GM21717 (cell line): ENCODE measurements around the gene PTK6.

Experiments
- ATAC-seq: cut with Tn5 transposase; IDR thresholded peaks from one replicate; pipeline ENCODE4 v1.9.1; 2021; ENCODE audit warnings: mild to moderate bottlenecking, moderate library complexity; ENCODE audit not compliant: unreplicated experiment

PTK6 gene

GRCh38 chr20:63545814-63546213 lies 8.6 kb upstream of the PTK6 start:
- ATAC-seq = no peak

GRCh38 chr20:63544958-63545516 lies 7.9 kb upstream of the PTK6 start:
- no peak for ATAC-seq

GRCh38 chr20:63544241-63544957 lies 7.2 kb upstream of the PTK6 start:
- ATAC-seq = no peak

GRCh38 chr20:63543733-63544132 lies 6.6 kb upstream of the PTK6 start:
- no peak for ATAC-seq

GRCh38 chr20:63543131-63543530 lies 6.0 kb upstream of the PTK6 start:
- ATAC-seq = no peak

GRCh38 chr20:63542696-63543095 lies 5.5 kb upstream of the PTK6 start:
- no peak for ATAC-seq

GRCh38 chr20:63542031-63542559 lies 4.9 kb upstream of the PTK6 start:
- no peak for ATAC-seq

- ATAC-seq = no peak
Measured at GRCh38 chr20:63541371-63541770, 4.2 kb upstream of the PTK6 start.

- ATAC-seq = no peak
Measured at GRCh38 chr20:63540417-63541186, 3.4 kb upstream of the PTK6 start.

GRCh38 chr20:63539441-63540370 lies 2.5 kb upstream of the PTK6 start:
- ATAC-seq = no peak

GRCh38 chr20:63539092-63539430 lies 1.9 kb upstream of the PTK6 start:
- ATAC-seq = no peak

GRCh38 chr20:63538204-63539091 lies 1.3 kb upstream of the PTK6 start:
- ATAC-seq = no peak

- ATAC-seq = peak; percentile 65
Measured at GRCh38 chr20:63537525-63538203, 488 bp upstream of the PTK6 start.

GRCh38 chr20:63536241-63536977 lies 767 bp downstream of the PTK6 start:
- no peak for ATAC-seq

- no peak for ATAC-seq
Measured at GRCh38 chr20:63534831-63535651, 2.1 kb downstream of the PTK6 start.

- ATAC-seq = no peak
Measured at GRCh38 chr20:63534427-63534830, 2.7 kb downstream of the PTK6 start.

GRCh38 chr20:63533871-63534393 lies 3.2 kb downstream of the PTK6 start:
- no peak for ATAC-seq

- no peak for ATAC-seq
Measured at GRCh38 chr20:63533388-63533787, 3.8 kb downstream of the PTK6 start.
